Breast epithelium (tissue), 3 donors: Measurements from ENCODE around the gene GOSR1.

Experiments used
- CTCF ChIP-seq, 3 donors: fragments of 450-650 bp; IDR thresholded peaks; one replicate each; pipeline ENCODE4 v1.5.1; 2016 to 2017; ENCODE audit warnings: antibody characterized with exemption in 3 of 3, mild to moderate bottlenecking in 3 of 3, moderate library complexity in 3 of 3
- POLR2AphosphoS5 ChIP-seq, 3 donors: sonication (generic); formaldehyde crosslinking; IDR thresholded peaks; one replicate each; pipeline ENCODE4 v1.6.1; 2017; ENCODE audit warnings: antibody characterized with exemption in 3 of 3

- peak; percentile 65 to 73 (median 71) for TF ChIP-seq CTCF (IDR thresholded peaks at IDR 0.05)
- peak; percentile 80 to 92 (median 82) for TF ChIP-seq POLR2AphosphoS5 (IDR thresholded peaks at IDR 0.05)
Observed at GRCh38 chr17:30477083-30477773, at the start of gene GOSR1.
